Mesenteric fat pad (tissue), 1 donor: ENCODE data around the gene SLC12A7. TPM values are rescaled to one million over a fixed set of nuclear protein-coding genes. Genes with fewer than 3 reads are reported as not detected.

ENCODE experiments used
- DNase-seq: peaks from one replicate; pipeline ENCODE4 v3.0.0-alpha.2; 2020; ENCODE audit warnings: low spot score
- total RNA-seq: library from RNA; stranded (reverse); fragmentation: NEBNext Ultra II Directional; extraction: Animal tissue kit (Norgen Biotek cat#: 25700); gene quantifications from one replicate; pipeline ENCODE4 v1.2.1, GENCODE V29; 2021
- donor health status: DM: yes; HTN: yes; CAD: no.

SLC12A7 gene
- total RNA-seq, 1 donor from 2014 or later = 39.4 TPM

DNA sequence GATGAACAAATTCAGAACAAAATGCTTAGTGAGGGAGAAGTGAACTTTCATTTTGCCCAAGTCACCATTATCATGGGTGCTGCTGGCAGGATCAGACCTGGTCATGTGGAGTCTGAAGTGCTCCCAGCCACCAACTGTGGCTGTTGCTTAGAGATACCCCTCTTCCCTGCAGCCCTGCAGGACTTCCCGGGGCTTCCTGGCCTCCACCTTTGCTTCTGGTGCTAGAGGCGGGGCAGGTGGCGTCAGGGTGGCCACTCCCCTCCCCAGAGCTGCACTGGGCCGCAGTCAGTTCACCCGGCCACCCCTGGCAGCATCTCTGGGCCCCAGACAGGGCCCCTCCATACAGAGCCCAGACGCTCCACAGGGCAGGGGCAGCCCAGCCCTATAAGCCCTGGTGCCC, 30.0 kb upstream of the SLC12A7 start:
- no peak for DNase-seq

DNA sequence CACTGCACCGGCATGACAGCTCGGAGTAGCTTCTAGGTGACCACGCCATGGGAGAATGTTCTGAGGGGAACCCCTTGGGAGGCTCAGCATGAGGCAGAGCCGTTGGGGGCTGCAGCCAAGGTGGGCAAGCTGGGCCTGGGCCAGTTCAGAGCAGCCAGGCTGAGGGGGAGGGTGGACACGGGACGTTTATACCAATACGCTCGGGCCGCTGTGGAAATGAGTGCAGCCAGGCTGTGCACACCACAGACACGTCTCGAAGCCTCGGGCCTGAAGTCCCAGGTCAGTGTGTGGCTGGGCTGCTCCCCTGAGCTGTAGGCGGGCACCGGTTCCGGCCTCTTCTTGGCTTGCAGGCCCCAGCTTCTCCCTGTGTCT, 28.9 kb upstream of the SLC12A7 start:
- DNase-seq = no peak

DNA sequence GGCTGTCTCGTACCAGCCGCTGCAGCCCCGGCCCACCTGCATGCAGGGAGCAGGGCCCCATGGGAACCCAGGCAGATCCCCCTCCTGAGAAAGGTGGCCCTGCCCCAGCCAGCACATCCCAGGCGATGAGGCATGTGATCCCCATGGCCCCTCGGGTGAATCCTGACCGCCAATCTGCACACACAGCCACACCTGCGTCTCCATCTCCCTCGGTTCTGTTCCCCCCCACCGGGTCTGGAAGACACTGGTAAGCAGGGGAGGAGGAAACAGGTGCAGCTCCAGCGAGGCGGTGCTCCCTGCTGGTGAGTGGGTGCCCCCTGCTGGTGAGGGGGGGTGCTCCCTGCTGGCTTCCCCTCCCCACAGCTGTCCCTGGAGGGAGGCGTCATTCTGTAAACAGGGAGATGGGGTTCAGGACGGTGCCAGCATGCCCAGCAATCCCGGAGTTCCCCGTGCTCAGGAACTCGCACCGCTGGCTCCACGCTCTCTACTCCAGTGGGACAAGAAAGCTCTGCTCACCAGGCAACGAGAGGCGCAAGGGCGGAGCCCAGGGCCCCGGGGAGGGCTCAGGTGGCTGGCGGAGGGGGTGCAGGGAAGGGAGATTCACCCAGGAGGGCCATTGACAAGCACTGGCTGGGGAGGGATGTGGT, 28.4 kb upstream of the SLC12A7 start:
- DNase-seq = no peak

DNA sequence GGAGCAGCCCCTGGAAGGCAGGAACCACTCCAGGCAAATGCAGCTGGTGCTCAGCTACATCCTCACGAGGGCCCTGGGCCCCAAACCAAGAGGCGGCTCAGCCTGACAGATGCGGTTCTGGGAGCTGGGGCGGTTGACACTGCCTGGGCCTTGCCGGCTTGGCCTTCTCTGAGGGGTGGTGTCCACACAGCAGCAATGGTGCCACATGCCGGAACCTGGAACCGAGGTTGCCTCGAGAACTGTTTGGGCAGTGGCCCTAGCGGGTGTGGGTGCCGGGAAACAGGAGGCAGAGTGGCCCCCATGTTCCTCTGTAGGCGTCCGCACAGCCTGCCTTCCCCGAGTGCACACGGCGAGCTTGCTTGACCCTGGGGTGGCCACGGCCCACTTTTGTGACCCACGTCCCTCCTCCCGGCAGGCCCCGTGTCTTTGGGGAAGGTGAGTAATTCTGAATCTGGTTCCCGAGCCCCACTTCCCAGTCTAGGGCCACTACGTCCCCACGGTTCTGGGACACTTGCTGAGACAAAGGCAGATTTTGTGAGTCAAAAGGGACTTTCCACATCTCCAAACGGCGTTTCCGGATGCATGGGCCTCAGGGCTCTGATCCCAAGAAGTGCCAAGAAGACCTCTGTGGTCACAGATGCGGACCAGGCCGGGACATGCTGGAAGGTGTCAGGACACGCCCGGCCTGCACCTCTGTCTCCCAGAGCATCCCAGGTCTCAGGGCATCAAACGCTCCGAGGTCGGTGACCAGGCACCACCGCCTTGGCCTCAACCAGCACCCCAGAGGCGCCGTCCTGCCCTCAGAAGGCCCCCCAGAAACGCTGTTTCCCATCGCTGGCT, 27.7 kb upstream of the SLC12A7 start:
- no peak for DNase-seq

DNA sequence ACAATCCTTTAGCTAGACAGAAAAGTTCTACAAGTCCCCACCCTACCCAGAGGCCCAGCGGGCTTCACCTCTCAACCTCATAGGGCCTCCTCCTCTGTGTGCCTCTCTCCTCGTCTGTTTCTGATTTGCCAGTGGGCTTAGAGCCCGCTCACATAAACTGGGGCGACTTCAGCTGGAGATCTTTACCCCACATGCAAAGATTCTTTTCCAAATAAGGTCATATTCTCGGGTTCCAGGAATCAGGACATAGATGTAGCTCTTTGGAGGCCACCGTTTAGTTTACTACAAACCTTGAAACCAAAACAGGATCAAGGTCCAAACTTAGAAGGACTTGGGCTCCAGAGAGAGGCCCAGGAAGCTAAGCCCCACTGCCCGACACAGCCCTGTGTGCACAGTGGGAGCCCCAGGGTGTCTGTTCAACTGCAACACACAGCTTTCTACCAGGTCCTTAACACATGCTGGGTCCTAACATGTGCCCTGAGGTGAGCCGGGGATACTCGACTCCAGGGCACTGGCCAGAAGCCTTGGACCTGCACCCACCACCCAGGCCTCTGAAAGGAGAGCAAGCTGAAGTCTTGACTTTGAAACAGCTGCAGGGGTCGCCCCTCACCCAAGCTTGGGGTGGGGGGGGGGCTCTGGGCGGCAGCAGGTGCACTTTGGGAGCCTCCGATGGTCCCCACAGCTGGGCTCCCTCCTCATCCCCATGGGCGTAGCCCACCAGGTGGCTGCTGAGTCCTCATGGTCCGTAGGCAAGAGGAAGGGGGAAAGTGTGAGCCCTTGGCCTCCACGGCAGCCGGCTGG, 26.8 kb upstream of the SLC12A7 start:
- no peak for DNase-seq

DNA sequence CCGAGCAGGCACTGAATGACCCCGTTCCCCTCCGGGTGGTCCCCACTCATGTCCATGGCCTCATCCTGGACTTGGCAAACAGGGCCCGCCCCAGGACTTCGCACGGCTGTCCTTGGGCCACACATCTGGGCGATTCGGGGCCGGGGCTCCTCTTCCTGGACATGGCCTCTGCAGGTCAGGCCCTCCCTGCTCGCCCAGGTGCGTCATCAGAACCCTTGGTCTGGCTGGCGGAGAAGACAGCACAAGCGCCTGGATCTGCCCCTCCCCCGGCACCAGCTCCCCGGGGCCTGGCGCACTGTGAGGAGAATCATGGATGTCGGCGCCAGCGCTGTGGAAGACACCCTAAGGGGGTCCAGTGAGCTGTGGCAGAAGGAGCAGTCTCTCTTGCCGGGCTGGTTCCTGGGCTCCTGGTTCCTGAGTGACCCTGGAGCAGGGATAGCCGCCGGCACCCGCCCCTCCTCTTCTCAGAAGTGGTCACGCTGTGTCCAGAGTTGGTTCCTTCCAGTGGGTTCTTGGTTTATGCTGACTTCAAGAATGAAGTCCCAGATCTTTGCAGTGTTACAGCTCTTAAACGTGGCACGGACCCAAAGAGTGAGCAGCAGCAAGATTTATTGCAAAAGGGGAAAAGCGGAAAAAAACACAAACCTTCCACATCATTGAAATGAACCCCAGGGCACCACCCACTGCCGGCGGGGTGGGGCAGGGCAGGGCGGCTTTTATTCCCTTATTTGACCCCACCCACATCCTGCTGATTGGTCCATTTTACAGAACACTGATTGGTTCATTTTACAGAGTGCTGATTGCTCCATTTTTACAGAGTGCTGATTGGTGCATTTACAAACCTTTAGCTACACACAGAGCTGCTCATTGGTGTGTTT, 25.9 kb upstream of the SLC12A7 start:
- no peak for DNase-seq

DNA sequence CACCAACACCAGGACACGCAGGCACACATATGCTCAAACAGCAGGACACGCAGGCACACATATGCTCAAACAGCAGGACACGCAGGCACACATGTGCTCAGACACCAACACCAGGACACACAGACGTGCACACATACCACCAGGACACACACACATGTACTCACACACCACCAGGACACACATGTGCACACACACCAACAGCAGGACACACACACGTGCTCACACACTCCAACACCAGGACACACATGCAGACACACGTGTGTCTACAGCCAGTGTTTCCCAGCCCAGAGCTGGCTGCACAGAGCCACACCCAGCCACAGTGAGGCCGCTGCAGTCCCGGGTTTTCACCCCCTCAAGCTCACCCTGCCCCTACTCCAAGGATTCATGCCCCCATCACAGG, 25.0 kb upstream of the SLC12A7 start:
- no peak for DNase-seq

DNA sequence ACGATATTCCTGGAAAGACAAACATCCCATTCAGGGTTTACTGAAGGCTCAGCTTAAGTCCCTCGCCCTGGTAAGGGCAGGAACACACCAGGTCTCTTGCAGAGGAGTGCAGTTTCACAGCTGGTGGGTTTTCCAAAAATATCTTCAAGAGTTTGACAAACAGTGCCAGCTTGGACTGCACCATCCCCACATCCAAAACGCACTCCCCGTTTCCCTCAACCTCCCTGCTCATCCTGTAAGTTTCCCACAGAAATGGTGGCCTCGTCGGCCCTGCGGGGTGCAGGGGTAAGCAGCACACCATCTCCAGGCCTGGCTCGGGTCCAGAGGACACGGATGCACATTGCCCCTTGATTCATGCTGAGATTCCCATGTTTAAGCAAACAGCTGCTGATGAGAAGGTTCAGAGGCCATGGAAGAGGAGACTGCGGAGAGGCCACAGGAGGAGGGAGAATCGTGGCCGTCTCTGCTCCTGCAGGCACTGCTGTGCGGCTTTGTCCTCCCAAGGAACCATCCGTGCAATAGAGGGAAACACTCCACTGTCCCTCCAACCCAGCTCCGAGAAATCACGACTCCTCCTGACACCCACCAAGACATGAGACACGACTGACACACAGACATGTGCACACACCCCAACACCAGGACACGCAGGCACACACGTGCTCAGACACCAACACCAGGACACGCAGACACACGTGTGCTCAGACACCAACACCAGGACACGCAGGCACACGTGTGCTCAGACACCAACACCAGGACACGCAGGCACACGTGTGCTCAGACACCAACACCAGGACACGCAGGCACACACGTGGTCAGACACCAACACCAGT, 24.0 kb upstream of the SLC12A7 start:
- DNase-seq = no peak

DNA sequence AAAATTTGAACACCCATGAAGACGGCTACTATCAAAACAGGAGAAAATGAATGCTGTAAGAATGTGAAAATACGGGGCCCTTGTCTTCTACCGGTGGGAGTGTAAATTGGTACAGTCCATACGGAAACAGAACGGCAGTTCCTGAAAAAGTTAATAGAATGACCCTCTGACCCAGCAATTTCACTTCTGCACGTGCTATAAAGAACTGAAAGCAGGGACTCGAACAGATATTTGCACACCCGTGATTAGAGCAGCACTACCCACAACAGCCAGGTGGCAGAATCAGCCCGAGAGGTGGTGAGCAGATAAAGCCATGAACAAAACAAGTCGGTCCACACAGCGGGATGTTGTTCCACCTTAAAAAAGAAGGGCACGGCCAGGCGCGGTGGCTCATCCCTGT, 22.6 kb upstream of the SLC12A7 start:
- DNase-seq = no peak

DNA sequence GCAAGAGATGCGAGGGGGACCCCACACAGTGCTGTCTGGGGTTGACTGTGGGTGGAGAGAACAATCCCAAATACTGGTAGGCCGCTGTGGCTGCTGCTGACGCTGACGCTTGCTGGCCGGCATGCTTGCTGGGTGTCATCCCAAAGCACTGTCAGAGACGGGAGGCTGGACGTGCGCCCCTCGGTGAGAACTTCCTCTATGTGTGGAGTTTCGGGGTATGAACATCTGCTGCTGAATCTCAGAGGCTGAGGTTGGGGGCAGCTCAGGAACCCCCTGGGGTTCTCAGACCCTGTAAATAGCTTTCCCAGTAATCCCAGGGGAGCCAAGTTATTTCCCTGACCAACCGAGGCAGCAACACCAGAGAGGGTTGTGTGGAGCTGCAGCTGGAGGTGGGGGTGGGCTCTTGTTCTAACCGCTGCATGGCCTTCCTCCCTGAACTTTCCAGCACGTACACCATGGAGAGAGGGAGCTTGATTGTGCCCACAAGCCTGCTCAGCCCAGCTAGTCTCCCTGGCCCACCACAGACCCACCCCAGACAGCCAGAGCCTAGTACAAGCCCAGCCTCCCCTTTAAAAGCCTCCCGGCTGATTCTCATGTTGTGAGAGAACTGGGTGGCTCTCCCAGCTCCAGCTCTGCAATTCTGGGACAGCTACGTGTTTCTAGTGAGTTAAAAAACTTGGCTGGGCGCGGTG, 21.8 kb upstream of the SLC12A7 start:
- DNase-seq = no peak

DNA sequence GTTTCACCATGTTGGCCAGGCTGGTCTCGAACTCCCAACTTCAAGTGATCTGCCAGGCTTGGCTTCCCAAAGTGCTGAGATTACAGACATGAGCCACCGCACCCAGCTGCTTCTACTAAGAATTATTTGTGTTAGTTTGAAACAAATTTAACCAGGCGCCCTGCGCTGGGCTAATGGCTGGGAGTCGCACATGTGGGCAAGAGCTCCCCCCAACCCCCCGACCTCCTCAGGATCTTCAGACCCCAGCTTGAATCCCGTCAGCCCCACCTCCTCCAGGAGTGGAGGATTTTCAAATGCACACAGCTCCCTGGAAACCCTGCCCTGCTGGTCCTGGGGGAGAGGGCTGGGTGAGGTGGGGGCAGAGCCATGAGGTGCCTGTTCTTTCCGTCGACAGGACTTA, 21.2 kb upstream of the SLC12A7 start:
- no peak for DNase-seq

DNA sequence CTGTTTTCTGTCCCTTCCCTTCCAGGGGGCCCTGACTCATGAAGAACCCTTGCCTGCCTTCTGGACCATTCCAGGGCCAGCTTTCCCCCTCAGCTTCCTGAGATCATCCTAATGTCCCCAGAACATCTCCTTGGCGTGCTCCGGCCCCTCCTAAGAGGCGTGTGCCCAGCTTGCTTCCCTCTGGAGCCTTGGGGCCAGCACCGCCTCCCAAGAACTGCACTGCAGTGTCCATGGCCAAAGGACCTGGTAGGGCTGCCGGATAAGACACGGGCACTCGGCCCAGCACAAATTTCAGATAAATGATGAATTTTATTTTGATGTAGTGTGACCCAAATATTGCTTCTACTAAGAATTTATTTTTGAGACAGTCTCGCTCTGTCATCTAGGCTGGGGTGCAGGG, 20.7 kb upstream of the SLC12A7 start:
- no peak for DNase-seq

DNA sequence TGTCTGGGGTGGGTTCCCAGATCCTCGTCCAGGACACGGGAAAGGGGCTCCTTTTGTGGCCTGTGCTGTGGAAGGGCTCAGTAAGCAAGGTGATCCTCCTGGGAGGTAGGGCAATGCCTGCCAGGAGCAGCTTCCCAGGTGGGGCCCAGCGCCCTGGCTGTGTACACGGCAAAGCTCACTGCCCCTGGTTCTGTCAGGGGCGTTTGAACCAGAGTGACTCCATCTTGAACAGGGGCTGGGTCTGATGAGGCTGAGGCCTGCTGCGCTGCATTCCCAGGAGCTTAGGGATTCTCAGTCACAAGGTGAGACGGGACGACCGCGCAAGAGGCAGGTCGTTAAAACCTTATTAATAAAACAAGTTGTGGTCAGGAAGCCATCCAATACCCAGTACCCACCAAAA, 19.9 kb upstream of the SLC12A7 start:
- DNase-seq = no peak

DNA sequence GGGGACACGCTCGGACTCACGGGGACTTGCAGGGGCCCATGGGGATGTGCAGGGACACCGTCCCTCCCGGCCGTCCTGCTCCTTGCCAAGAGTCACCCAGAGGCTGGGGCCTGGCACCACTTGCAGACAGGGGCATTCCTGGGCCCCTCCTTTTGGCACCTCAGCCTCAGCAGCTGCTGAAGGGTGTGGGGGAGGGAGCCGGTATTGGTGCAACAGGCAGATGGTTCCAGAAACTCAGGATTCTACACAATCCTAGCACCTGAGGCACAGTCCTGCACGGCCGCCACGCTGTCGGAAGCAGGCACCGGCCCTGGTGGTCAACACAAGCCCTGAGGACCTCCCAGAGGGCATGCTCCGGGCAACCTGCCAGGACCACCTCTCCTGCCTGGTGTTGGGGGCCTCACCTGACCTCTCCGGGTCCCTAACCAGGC, 19.3 kb upstream of the SLC12A7 start:
- DNase-seq = no peak

DNA sequence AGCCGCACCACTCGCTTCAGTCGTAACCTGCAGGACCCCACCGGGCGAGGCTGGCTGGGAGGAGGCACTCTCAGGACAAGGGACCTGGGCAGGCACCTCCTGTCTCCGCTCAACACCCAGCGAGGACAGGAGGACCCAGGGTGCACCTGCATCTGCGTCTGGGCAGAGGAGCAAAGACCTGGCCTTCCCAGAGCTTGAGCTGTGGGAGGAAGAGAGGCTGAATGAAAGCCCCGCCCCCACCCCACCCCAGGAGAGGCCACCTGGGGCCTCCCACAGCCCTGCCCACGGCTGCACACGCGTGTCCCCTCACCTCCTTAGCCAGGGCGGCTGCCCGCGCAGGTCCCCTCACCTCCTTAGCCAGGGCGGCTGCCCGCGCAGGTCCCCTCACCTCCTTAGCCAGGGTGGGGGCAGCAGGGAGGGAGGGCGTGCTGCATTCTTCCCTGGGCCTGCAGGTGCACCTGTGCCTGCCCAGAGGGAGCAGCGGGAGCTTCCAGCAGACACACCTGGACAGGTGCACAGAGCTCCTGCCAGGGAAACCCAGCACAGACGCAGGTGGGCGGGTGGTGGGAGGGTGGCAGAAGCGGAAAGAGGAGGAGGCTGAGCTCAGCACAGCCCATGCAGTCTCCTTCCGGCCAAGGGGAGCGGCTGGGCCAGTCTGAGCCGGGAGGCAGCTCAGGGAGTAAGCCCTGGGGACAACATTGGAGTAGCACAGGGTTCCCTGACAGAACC, 18.5 kb upstream of the SLC12A7 start:
- DNase-seq = no peak

DNA sequence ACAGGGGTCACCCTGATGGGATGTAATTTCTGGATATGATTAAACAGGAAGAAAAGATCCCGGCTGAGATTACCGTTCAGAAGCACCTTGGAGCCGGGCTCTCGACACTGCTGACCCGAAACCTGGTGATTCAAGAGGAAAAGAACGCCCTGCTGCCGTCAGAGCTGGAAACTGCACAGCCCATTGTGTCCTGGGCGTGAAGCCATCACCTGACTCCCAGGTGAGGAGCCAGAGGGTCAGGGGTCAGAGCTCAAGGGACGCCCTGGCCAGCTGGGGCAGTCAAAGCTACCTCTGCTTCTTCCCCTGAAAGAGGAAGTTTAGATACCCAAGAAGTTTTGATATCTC, 17.8 kb upstream of the SLC12A7 start:
- DNase-seq = no peak

DNA sequence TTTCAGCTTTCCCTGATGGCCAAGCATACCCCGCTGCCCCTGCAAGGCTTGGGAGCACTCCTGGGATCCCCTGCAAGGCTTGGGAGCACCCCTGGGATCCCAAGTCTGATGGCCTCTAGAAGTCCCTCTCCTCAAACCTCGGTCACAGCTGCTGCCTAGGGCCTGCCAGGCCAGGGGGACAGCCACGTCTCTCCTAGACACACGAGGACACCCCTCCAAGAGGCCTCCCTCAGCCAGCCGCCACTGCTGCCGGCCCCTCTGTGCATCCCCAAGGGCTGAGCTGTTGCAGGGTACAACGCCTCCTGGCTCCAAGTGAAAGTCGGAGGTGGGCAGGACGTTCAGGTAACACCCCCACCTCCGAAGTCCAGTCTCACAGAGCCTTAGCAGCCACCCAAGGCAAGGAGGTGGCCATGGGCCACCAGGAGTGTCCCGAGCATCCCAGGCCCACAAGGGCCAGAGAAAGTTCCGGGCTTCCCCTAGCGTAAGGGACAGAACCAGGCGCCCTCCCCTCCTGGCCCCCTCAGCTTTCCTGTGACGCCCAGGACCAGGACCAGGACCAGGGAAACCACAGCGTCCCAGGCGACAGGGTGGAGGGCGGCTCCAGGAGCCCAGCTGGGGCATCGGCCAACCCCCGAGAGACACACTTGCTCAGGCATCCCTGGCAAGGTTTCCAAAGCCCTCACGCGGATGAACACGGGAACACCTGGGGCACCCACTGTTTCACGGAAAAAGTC, 17.3 kb upstream of the SLC12A7 start:
- DNase-seq = no peak
